Skeletal muscle satellite cell (primary cell): ENCODE measurements around the gene PPFIBP2.

ENCODE experiments used
- H3K27me3 ChIP-seq: 2 replicates; pipeline ENCODE4 v1.7.0; 2013; ENCODE audit warnings: low read length; ENCODE audit not compliant: control insufficient read depth, insufficient read depth
- H3K36me3 ChIP-seq: 2 replicates; pipeline ENCODE4 v1.7.0; 2013; ENCODE audit warnings: mild to moderate bottlenecking, control low read depth, low read length; ENCODE audit not compliant: insufficient read depth
- H3K4me1 ChIP-seq: 2 replicates; pipeline ENCODE4 v1.7.0; 2013; ENCODE audit warnings: low read length; ENCODE audit not compliant: control insufficient read depth, insufficient read depth
- H3K4me2 ChIP-seq: 2 replicates; pipeline ENCODE4 v1.7.0; 2013; ENCODE audit warnings: mild to moderate bottlenecking, low read length
- H3K4me3 ChIP-seq: 2 replicates; pipeline ENCODE4 v1.7.0; 2013; ENCODE audit warnings: low read length
- H3K9ac ChIP-seq: 2 replicates; pipeline ENCODE4 v1.7.0; 2013; ENCODE audit warnings: mild to moderate bottlenecking, low read depth, low read length, moderate library complexity
- H3K9me3 ChIP-seq: replicated peaks from 2 replicates; pipeline ENCODE4 v1.7.0; 2013; ENCODE audit warnings: mild to moderate bottlenecking, control low read depth, low read length

The PPFIBP2 gene

GRCh38 chr11:7696424-7696823 lies 182.6 kb downstream of the PPFIBP2 start:
- Histone ChIP-seq H3K9me3 (no peaks in the 10 kb centered on the region), H3K9ac (no peak overlapping the region), H3K4me3 (no peak overlapping the region), H3K4me1 (no peaks in the 10 kb centered on the region), H3K36me3 (no peaks in the 10 kb centered on the region), H3K27me3 (peaks cover 31% of the 10 kb centered on the region), H3K4me2 (no peak overlapping the region)
